Immature natural killer cell (primary cell): ENCODE measurements around the gene DEXI. TPM values are rescaled to one million over a fixed set of nuclear protein-coding genes. Genes with fewer than 3 reads are reported as not detected.
"Not testable (repeated sequence)": the region's sequence is repeated elsewhere in the genome, so short reads cannot be mapped to it uniquely, and the experiment has no call there.

Experiments used
- DNase-seq, 3 donors: peaks; one replicate each; pipeline ENCODE4 v3.0.0; 2022; ENCODE audit warnings: mixed read lengths in 1 of 3
- H3K27ac Mint-ChIP-seq, 6 donors: one replicate each; pipeline ENCODE4 v1.8.0; 2020; ENCODE audit warnings: mixed read lengths in 6 of 6, mild to moderate bottlenecking in 5 of 6, inconsistent platforms in 4 of 6, moderate library complexity in 3 of 6
- H3K27me3 Mint-ChIP-seq, 3 donors: one replicate each; pipeline ENCODE4 v1.8.0; 2020 to 2021; ENCODE audit warnings: low read depth in 3 of 3, mild to moderate bottlenecking in 3 of 3, mixed read lengths in 3 of 3, moderate library complexity in 3 of 3, inconsistent platforms in 1 of 3
- H3K36me3 Mint-ChIP-seq, 3 donors: one replicate each; pipeline ENCODE4 v1.8.0; 2020; ENCODE audit warnings: mixed read lengths in 3 of 3, inconsistent platforms in 2 of 3, mild to moderate bottlenecking in 2 of 3
- H3K4me1 Mint-ChIP-seq, 2 donors: one replicate each; pipeline ENCODE4 v1.8.0; 2020; ENCODE audit warnings: inconsistent platforms in 2 of 2, mild to moderate bottlenecking in 2 of 2, mixed read lengths in 2 of 2, moderate library complexity in 1 of 2
- H3K4me3 Mint-ChIP-seq, 5 donors: one replicate each; pipeline ENCODE4 v1.8.0; 2020; ENCODE audit warnings: mild to moderate bottlenecking in 5 of 5, mixed read lengths in 5 of 5, inconsistent platforms in 3 of 5, moderate library complexity in 3 of 5
- H3K9me3 Mint-ChIP-seq, 6 donors: one replicate each; pipeline ENCODE4 v1.8.0; 2020; ENCODE audit warnings: mild to moderate bottlenecking in 6 of 6, mixed read lengths in 6 of 6, inconsistent platforms in 4 of 6, moderate library complexity in 3 of 6
- polyA plus RNA-seq, 3 donors: library from polyadenylated mRNA; unstranded; fragments of 300-500 nt; fragmentation: Illumina TruSeq; gene quantifications; one replicate each; pipeline ENCODE4 v1.2.3, GENCODE V29; 2021

The DEXI gene
- polyA plus RNA-seq, 3 donors from 2014 or later = 35.2 to 49.8 (median 45.9) TPM

GRCh38 chr16:10978871-10979446 lies 36.7 kb upstream of the DEXI start:
- H3K4me3 Mint-ChIP-seq = no peak overlapping the region
- H3K9me3 Mint-ChIP-seq = no peaks in the 10 kb centered on the region
- no peaks in the 10 kb centered on the region for H3K4me1 Mint-ChIP-seq
- DNase-seq = no peak
- H3K27ac Mint-ChIP-seq = no peak overlapping the region
- peaks cover 16 to 32% (median 20%) of the 10 kb centered on the region in 3 donors for H3K36me3 Mint-ChIP-seq
- H3K27me3 Mint-ChIP-seq = no peaks in the 10 kb centered on the region

- Mint-ChIP-seq H3K27ac (no peak overlapping the region), H3K9me3 (no peaks in the 10 kb centered on the region), H3K36me3 (peaks cover 13 to 34% (median 23%) of the 10 kb centered on the region in 3 donors), H3K4me1 (no peaks in the 10 kb centered on the region), H3K27me3 (no peaks in the 10 kb centered on the region), H3K4me3 (no peak overlapping the region)
- no peak for DNase-seq
Observed at GRCh38 chr16:10978124-10978523, 35.9 kb upstream of the DEXI start.

- Mint-ChIP-seq H3K4me3 (no peak overlapping the region), H3K27me3 (no peaks in the 10 kb centered on the region), H3K9me3 (no peaks in the 10 kb centered on the region), H3K4me1 (no peaks in the 10 kb centered on the region), H3K27ac (no peak overlapping the region), H3K36me3 (peaks cover 19 to 34% (median 31%) of the 10 kb centered on the region in 3 donors)
- no peak for DNase-seq
Observed at GRCh38 chr16:10976634-10977033, 34.4 kb upstream of the DEXI start.

GRCh38 chr16:10972819-10973464 lies 30.7 kb upstream of the DEXI start:
- DNase-seq = no peak
- no peak overlapping the region for H3K4me3 Mint-ChIP-seq
- peaks cover 0 to 3% (median 2%) of the 10 kb centered on the region in 3 donors for H3K27me3 Mint-ChIP-seq
- no peak overlapping the region for H3K27ac Mint-ChIP-seq
- no peaks in the 10 kb centered on the region for H3K9me3 Mint-ChIP-seq
- H3K36me3 Mint-ChIP-seq = peaks cover 20 to 29% (median 21%) of the 10 kb centered on the region in 3 donors
- H3K4me1 Mint-ChIP-seq = no peaks in the 10 kb centered on the region

GRCh38 chr16:10972108-10972818 lies 30.0 kb upstream of the DEXI start:
- H3K27ac Mint-ChIP-seq = no peak overlapping the region
- no peaks in the 10 kb centered on the region for H3K4me1 Mint-ChIP-seq
- H3K36me3 Mint-ChIP-seq = peaks cover 16 to 25% (median 16%) of the 10 kb centered on the region in 3 donors
- no peak for DNase-seq
- H3K27me3 Mint-ChIP-seq = peaks cover 0 to 3% (median 2%) of the 10 kb centered on the region in 3 donors
- no peaks in the 10 kb centered on the region for H3K9me3 Mint-ChIP-seq
- no peak overlapping the region for H3K4me3 Mint-ChIP-seq

- Mint-ChIP-seq H3K36me3 (peaks cover 16 to 25% (median 16%) of the 10 kb centered on the region in 3 donors), H3K4me1 (no peaks in the 10 kb centered on the region), H3K27me3 (peaks cover 0 to 3% (median 2%) of the 10 kb centered on the region in 3 donors), H3K4me3 (no peak overlapping the region), H3K27ac (no peak overlapping the region), H3K9me3 (no peaks in the 10 kb centered on the region)
- DNase-seq = peak; percentile 44 to 55 (median 55)
Observed at GRCh38 chr16:10971560-10971961, 29.3 kb upstream of the DEXI start.

GRCh38 chr16:10970065-10970464 lies 27.8 kb upstream of the DEXI start:
- DNase-seq = no peak
- peaks cover 16 to 22% (median 16%) of the 10 kb centered on the region in 3 donors for H3K36me3 Mint-ChIP-seq
- peaks cover 0 to 3% (median 2%) of the 10 kb centered on the region in 3 donors for H3K27me3 Mint-ChIP-seq
- H3K4me3 Mint-ChIP-seq = no peak overlapping the region
- H3K9me3 Mint-ChIP-seq = no peaks in the 10 kb centered on the region
- H3K27ac Mint-ChIP-seq = no peak overlapping the region
- H3K4me1 Mint-ChIP-seq = no peaks in the 10 kb centered on the region

- no peak overlapping the region for H3K27ac Mint-ChIP-seq
- H3K4me3 Mint-ChIP-seq = no peak overlapping the region
- H3K36me3 Mint-ChIP-seq = peaks cover 13 to 22% (median 13%) of the 10 kb centered on the region in 3 donors
- peaks cover 0 to 3% (median 2%) of the 10 kb centered on the region in 3 donors for H3K27me3 Mint-ChIP-seq
- DNase-seq = no peak
- H3K9me3 Mint-ChIP-seq = no peaks in the 10 kb centered on the region
- no peaks in the 10 kb centered on the region for H3K4me1 Mint-ChIP-seq
Observed at GRCh38 chr16:10969615-10970014, 27.3 kb upstream of the DEXI start.

GRCh38 chr16:10968498-10968897 lies 26.2 kb upstream of the DEXI start:
- Mint-ChIP-seq H3K4me3 (no peak overlapping the region), H3K4me1 (peaks cover 5 to 7% of the 10 kb centered on the region in 2 donors), H3K9me3 (no peaks in the 10 kb centered on the region), H3K27ac (no peak overlapping the region), H3K27me3 (peaks cover 0 to 3% (median 2%) of the 10 kb centered on the region in 3 donors), H3K36me3 (peaks cover 11 to 28% (median 14%) of the 10 kb centered on the region in 3 donors)
- no peak for DNase-seq

GRCh38 chr16:10967986-10968385 lies 25.7 kb upstream of the DEXI start:
- Mint-ChIP-seq H3K27ac (no peak overlapping the region), H3K4me1 (peaks cover 5 to 7% of the 10 kb centered on the region in 2 donors), H3K36me3 (peaks cover 11 to 29% (median 16%) of the 10 kb centered on the region in 3 donors)

GRCh38 chr16:10966559-10966958 lies 24.3 kb upstream of the DEXI start:
- H3K27ac Mint-ChIP-seq, DNase-seq, H3K9me3 Mint-ChIP-seq, H3K4me1 Mint-ChIP-seq, H3K4me3 Mint-ChIP-seq, H3K27me3 Mint-ChIP-seq: not testable (repeated sequence)
- H3K36me3 Mint-ChIP-seq = peaks cover 8 to 31% (median 17%) of the 10 kb centered on the region in 3 donors

More at GRCh38 chr16:10967986-10968385, 25.7 kb upstream of the DEXI start:
- no peak for DNase-seq
- H3K4me3 Mint-ChIP-seq = no peak overlapping the region
- H3K9me3 Mint-ChIP-seq = no peaks in the 10 kb centered on the region
- H3K27me3 Mint-ChIP-seq = peaks cover 0 to 3% (median 2%) of the 10 kb centered on the region in 3 donors

- H3K27me3 Mint-ChIP-seq = peaks cover 0 to 3% (median 3%) of the 10 kb centered on the region in 3 donors
- H3K4me1 Mint-ChIP-seq = peaks cover 5 to 7% of the 10 kb centered on the region in 2 donors
- peaks cover 8 to 27% (median 17%) of the 10 kb centered on the region in 3 donors for H3K36me3 Mint-ChIP-seq
- DNase-seq = no peak
- H3K27ac Mint-ChIP-seq = no peak overlapping the region
- H3K4me3 Mint-ChIP-seq = no peak overlapping the region
- H3K9me3 Mint-ChIP-seq = no peaks in the 10 kb centered on the region
Observed at GRCh38 chr16:10966129-10966528, 23.9 kb upstream of the DEXI start.

GRCh38 chr16:10965440-10966061 lies 23.3 kb upstream of the DEXI start:
- Mint-ChIP-seq H3K27me3 (peaks cover 0 to 3% (median 3%) of the 10 kb centered on the region in 3 donors), H3K4me1 (peaks cover 5 to 7% of the 10 kb centered on the region in 2 donors), H3K36me3 (peaks cover 13 to 26% (median 13%) of the 10 kb centered on the region in 3 donors), H3K4me3 (no peak overlapping the region), H3K27ac (no peak overlapping the region), H3K9me3 (no peaks in the 10 kb centered on the region)
- DNase-seq = no peak
